AG09319 (cell line): Measurements from ENCODE around the gene TTC29.

Experiments
- DNase-seq: peaks from one replicate; pipeline ENCODE4 v3.0.0-alpha.2; 2010; ENCODE audit warnings: low read depth; ENCODE audit errors: extremely low read depth
- CTCF ChIP-seq: IDR thresholded peaks from 2 replicates; pipeline ENCODE4 v1.5.1; 2011; ENCODE audit warnings: low read depth, mild to moderate bottlenecking, inconsistent platforms, low read length, moderate library complexity

Gene TTC29

GRCh38 chr4:146793727-146794126 lies 151.9 kb downstream of the TTC29 start:
- TF ChIP-seq CTCF: no peak
- no peak for DNase-seq

- TF ChIP-seq CTCF: no peak
- DNase-seq: no peak
Measured at GRCh38 chr4:146791439-146791838, 154.2 kb downstream of the TTC29 start.

- no peak for TF ChIP-seq CTCF
- DNase-seq: no peak
Measured at GRCh38 chr4:146790515-146790914, 155.1 kb downstream of the TTC29 start.

- no peak for TF ChIP-seq CTCF
- no peak for DNase-seq
Measured at GRCh38 chr4:146787731-146788130, 157.9 kb downstream of the TTC29 start.

GRCh38 chr4:146776691-146777090 lies 169.0 kb downstream of the TTC29 start:
- no peak for TF ChIP-seq CTCF
- DNase-seq: no peak

- TF ChIP-seq CTCF: no peak
- DNase-seq: no peak
Measured at GRCh38 chr4:146763560-146763959, 182.1 kb downstream of the TTC29 start.

GRCh38 chr4:146762016-146762415 lies 183.6 kb downstream of the TTC29 start:
- no peak for DNase-seq
- no peak for TF ChIP-seq CTCF

- DNase-seq: no peak
- TF ChIP-seq CTCF: no peak
Measured at GRCh38 chr4:146742416-146742815, 203.2 kb downstream of the TTC29 start.
